IPS-20b (cell line): Measurements from ENCODE around the gene SHC1.
"Not testable (repeated sequence)": the region's sequence is repeated elsewhere in the genome, so short reads cannot be mapped to it uniquely, and the experiment has no call there.

Experiments
- H3K27ac ChIP-seq: one replicate; pipeline ENCODE4 v1.5.1; 2013; ENCODE audit warnings: low read length
- H3K27me3 ChIP-seq: 2 replicates; pipeline ENCODE4 v1.6.1; 2013; ENCODE audit warnings: mild to moderate bottlenecking, low read length, inconsistent platforms; ENCODE audit not compliant: insufficient read depth
- H3K36me3 ChIP-seq: 2 replicates; pipeline ENCODE4 v1.6.1; 2013; ENCODE audit warnings: low read depth, mild to moderate bottlenecking, inconsistent platforms, low read length, moderate library complexity; ENCODE audit not compliant: insufficient read depth
- H3K4me1 ChIP-seq: 2 replicates; pipeline ENCODE4 v1.6.1; 2013; ENCODE audit warnings: mild to moderate bottlenecking, control low read depth, inconsistent platforms, low read length, moderate library complexity; ENCODE audit not compliant: insufficient read depth
- H3K4me3 ChIP-seq: 2 replicates; pipeline ENCODE4 v1.5.1; 2013; ENCODE audit warnings: mild to moderate bottlenecking, low read length, inconsistent platforms
- H3K9ac ChIP-seq: 2 replicates; pipeline ENCODE4 v1.6.1; 2013; ENCODE audit warnings: low read depth, mild to moderate bottlenecking, inconsistent platforms, low read length, moderate library complexity
- H3K9me3 ChIP-seq: 2 replicates; pipeline ENCODE4 v1.6.1; 2013; ENCODE audit warnings: mild to moderate bottlenecking, low read depth, low read length, inconsistent platforms; ENCODE audit not compliant: insufficient read depth

Gene SHC1

DNA sequence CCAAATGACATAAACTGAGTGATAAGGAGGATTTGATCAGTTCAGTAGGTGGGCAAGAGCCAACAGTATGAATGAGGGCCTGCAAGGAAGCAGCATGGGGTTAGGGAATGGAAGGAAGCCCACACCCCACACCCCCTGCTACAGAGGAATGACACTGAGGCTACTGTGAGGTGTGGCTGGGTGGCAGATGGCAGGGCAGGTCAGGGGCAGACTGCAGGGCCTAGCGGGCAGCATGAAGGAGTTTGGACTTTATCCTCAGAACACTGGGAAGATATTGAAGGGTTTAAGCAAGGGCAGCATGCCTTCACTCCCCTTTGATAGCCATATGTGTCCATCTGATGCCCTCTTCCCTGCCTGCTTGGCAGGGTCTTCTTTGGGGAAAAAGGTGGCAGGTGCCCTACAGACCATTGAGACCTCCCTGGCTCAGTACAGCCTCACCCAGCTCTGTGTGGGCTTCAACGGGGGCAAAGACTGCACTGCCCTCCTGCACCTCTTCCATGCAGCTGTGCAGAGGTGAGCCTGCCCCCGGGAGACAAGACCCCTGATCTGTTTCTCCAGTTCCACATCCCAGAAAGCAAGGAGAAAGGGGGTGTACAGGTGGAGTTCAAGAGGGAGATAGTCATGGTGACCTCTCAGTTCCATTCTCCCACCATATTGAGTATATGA lies 18.8 kb upstream of the SHC1 start:
- Histone ChIP-seq H3K27ac (no peak overlapping the region), H3K36me3 (peaks cover 63% of the 10 kb centered on the region), H3K27me3 (no peaks in the 10 kb centered on the region), H3K9ac (no peak overlapping the region), H3K4me3 (no peak overlapping the region), H3K9me3 (no peaks in the 10 kb centered on the region), H3K4me1 (no peaks in the 10 kb centered on the region)

DNA sequence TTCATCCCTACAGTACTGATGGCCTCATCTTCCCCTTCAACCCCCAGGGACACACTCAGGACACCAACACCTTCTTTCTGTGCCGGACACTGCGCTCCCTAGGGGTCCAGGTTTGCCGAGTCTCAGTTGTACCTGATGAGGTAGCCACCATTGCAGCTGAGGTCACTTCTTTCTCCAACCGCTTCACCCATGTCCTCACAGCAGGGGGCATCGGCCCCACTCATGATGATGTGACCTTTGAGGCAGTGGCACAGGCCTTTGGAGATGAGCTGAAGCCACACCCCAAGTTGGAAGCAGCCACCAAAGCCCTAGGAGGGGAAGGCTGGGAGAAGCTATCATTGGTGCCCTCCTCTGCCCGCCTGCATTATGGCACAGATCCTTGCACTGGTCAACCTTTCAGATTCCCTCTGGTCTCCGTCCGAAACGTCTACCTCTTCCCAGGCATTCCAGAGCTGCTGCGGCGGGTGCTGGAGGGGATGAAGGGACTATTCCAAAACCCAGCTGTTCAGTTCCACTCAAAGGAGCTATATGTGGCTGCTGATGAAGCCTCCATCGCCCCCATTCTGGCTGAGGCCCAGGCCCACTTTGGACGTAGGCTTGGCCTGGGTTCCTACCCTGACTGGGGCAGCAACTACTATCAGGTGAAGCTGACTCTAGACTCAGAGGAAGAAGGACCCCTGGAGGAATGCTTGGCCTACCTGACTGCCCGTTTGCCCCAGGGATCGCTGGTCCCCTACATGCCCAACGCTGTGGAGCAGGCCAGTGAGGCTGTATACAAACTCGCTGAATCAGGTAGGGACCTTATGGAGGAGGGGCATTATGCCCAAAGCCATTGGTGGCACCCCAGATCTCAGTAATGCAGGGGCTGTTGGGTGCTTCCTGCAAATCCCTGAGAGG lies 17.8 kb upstream of the SHC1 start:
- no peaks in the 10 kb centered on the region for H3K9me3 ChIP-seq
- H3K36me3 ChIP-seq = peaks cover 63% of the 10 kb centered on the region
- H3K27ac ChIP-seq = no peak overlapping the region
- H3K27me3 ChIP-seq = no peaks in the 10 kb centered on the region
- no peak overlapping the region for H3K9ac ChIP-seq
- no peaks in the 10 kb centered on the region for H3K4me1 ChIP-seq
- no peak overlapping the region for H3K4me3 ChIP-seq

DNA sequence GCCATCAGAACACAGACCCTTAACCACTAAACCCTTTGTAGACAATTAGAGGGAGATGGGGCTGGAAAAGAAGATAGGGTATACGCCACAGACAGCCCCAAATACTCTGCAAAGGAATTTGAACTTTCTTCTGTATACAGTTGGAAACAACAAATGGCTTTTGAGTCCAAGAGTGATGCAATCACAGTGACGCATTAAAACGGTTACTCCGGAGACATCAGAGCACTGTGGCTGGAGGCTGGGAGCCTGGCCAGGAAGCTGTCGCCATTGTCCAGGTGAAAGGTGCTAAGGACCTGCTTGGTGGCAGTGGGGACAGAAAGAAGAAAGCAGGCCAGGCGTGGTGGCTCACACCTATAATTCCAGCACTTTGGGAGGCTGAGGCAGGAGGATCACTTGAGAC lies 16.8 kb upstream of the SHC1 start:
- no peak overlapping the region for H3K27ac ChIP-seq
- no peak overlapping the region for H3K9ac ChIP-seq
- H3K4me3 ChIP-seq = no peak overlapping the region
- peaks cover 4% of the 10 kb centered on the region; the same call in 1 of the 2 replicates for H3K4me1 ChIP-seq
- peaks cover 63% of the 10 kb centered on the region for H3K36me3 ChIP-seq
- H3K9me3 ChIP-seq = no peaks in the 10 kb centered on the region
- no peaks in the 10 kb centered on the region for H3K27me3 ChIP-seq

DNA sequence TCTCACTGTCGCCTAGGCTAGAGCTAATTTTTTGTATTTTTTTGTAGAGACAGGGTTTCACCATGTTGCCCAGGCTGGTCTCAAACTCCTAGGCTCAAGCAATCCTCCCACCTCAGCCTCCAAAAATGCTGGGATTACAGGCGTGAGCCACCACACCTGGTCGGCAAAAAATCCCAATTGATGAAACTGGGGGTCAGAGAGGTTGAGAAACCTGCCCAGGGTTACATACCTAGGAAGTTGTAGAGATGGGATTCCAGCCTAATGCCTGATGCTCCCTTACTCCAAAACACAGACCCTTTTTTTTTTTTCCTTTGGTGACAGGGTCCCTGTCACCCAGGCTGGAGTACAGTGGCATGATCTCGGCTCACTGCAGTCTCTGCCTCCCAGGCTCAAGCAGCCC lies 16.2 kb upstream of the SHC1 start:
- H3K9me3 ChIP-seq, H3K4me3 ChIP-seq, H3K9ac ChIP-seq, H3K4me1 ChIP-seq, H3K27ac ChIP-seq, H3K27me3 ChIP-seq: not testable (repeated sequence)
- peaks cover 62% of the 10 kb centered on the region for H3K36me3 ChIP-seq

DNA sequence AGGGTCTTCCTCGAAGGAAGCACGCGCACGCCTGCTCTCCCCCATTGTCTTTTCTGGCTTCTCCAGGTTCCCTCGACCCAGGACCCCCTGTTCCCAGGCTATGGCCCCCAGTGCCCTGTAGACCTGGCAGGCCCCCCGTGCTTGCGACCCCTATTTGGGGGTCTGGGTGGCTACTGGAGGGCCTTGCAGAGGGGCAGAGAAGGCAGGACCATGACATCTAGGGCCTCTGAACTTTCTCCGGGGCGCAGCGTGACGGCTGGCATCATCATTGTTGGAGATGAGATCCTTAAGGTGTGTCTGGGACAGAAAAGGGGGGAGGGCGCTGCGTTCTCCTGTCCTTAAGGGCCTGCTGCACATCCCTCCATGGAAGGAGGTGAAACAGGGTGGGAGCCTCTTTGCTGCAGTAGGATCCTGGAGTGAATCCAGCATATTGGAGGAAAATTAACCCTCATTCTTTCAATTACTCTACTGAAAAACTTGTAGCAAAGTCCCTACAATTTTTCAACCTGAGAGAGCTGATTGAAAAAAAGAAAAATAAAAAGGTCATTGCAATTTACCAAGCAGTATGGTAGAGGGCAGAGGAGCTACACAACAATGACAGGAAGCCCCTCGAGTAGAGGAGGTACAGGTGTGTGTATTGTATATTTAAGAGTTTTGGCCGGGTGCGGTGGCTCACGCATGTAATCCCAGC lies 13.4 kb upstream of the SHC1 start:
- H3K36me3 ChIP-seq = peaks cover 54% of the 10 kb centered on the region

DNA sequence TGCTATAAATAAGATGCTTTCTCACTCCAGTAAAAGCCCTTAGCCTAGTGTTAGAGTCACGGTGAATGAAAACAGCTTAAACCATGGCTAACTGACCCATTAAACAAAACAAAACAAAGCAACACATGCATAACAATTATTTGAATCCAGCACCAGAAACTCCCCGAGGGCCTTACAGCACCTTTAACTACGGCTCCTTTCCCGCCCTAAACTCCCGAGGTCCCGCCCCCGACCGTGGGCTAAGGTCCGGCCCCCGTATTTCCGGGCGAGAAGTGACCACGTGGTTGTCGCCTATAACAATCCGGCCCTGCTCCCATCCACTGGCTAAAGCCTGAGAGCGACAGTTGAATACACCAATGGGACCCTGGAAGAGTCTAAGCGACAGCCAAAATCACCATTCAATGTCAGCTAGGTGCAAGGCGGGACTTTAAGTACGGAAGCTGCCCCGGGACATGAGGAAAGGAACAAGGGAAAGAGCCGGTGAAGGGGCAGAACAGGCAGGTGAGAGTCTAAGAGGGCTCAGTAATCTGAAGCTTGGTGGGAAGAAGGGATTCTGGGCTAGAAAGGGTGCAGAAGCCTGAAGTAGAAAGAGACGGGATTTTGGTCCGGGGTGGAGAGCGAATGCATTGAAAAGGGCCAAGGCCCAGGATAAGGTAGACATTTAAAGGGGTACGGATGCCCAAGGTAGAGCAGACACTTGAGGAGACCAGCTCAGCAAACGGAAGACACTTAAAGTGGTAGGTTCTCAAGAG lies 12.5 kb upstream of the SHC1 start, which contains the start of gene FLAD1:
FLAD1 (plus strand) TSS at position 448 of the 752 bp plus-strand sequence. CDS start 351 bp downstream, outside the sequence.
- H3K27ac ChIP-seq = peak within 1 kb of the TSS; percentile 80
- peaks cover 6% of the 10 kb centered on the region; the same call in 1 of the 2 replicates for H3K4me1 ChIP-seq
- no peaks in the 10 kb centered on the region for H3K9me3 ChIP-seq
- H3K27me3 ChIP-seq = no peaks in the 10 kb centered on the region
- peak within 1 kb of the TSS; percentile 96 for H3K9ac ChIP-seq
- H3K4me3 ChIP-seq = peak within 1 kb of the TSS; percentile 91
- peaks cover 53% of the 10 kb centered on the region for H3K36me3 ChIP-seq

More for the DNA sequence above, 13.4 kb upstream of the SHC1 start:
- Histone ChIP-seq H3K27me3 (no peaks in the 10 kb centered on the region), H3K27ac (peak overlapping the region; percentile 62), H3K9ac (peak overlapping the region; percentile 96), H3K9me3 (no peaks in the 10 kb centered on the region), H3K4me3 (peak overlapping the region; percentile 91), H3K4me1 (peaks cover 6% of the 10 kb centered on the region; the same call in 1 of the 2 replicates)

DNA sequence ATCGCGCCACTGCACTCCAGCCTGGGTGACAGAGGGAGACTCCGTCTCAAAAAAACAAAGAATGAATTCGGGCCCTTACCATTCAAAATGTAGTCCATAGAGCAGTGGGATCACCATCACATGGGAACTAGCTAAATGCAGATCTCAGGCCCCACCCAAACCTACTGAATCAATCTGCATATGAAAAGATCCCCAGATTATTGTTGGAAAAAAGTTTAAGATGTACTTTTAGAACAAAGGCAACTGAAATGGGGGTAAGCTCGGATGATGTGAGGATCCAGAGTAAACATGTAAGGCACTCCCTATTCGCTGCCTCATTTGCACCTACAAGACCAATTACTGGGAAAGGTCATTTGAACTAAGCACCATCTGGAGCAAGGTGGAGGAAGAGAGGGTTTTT lies 11.8 kb upstream of the SHC1 start:
- peak overlapping the region; percentile 91 for H3K4me3 ChIP-seq
- peaks cover 6% of the 10 kb centered on the region; the same call in 1 of the 2 replicates for H3K4me1 ChIP-seq
- H3K27me3 ChIP-seq = no peaks in the 10 kb centered on the region
- H3K36me3 ChIP-seq = peaks cover 53% of the 10 kb centered on the region
- H3K9me3 ChIP-seq = no peaks in the 10 kb centered on the region
- peak overlapping the region; percentile 80 for H3K27ac ChIP-seq
- peak overlapping the region; percentile 96 for H3K9ac ChIP-seq

DNA sequence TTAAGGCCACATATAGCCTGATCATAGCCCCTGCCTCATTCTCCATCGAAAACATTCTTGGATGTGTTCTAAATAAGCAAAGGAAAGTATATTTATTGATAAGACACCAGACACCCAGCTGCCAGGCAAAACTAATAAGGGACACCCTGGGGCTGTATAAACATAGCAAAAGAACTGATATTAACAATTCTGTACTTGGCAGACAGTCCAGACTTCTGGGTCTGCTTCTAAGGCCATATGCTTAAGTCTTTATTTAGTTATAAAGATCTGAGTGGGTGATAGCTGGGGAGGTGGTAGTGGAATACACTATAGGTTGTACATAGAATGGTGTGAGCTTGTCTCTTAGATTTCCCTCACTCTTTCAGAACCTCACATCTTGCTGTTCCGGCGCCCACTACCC lies 7.8 kb upstream of the SHC1 start:
- Histone ChIP-seq H3K4me1 (peaks cover 11% of the 10 kb centered on the region; the same call in 1 of the 2 replicates), H3K27ac (no peak overlapping the region), H3K27me3 (no peaks in the 10 kb centered on the region), H3K9me3 (no peaks in the 10 kb centered on the region), H3K36me3 (peaks cover 34% of the 10 kb centered on the region), H3K4me3 (no peak overlapping the region), H3K9ac (no peak overlapping the region)

DNA sequence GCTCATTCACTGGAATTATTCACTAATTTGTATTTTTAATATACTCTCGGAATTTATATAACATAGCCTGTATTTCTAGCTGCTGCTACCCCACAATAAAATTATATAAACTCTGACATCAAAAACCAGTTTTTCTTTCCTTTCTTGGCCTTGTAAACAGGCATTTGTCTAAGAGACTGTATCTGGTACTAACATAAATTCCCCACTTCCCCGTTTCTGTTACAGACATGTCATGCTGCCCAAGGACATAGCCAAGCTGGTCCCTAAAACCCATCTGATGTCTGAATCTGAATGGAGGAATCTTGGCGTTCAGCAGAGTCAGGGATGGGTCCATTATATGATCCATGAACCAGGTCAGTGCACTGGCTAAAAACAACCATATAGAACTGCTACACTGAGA lies 7.2 kb upstream of the SHC1 start:
- Histone ChIP-seq H3K4me1 (peaks cover 15% of the 10 kb centered on the region; the same call in 1 of the 2 replicates), H3K36me3 (peaks cover 34% of the 10 kb centered on the region)
- H3K27ac ChIP-seq, H3K4me3 ChIP-seq, H3K9me3 ChIP-seq, H3K9ac ChIP-seq, H3K27me3 ChIP-seq: not testable (repeated sequence)

DNA sequence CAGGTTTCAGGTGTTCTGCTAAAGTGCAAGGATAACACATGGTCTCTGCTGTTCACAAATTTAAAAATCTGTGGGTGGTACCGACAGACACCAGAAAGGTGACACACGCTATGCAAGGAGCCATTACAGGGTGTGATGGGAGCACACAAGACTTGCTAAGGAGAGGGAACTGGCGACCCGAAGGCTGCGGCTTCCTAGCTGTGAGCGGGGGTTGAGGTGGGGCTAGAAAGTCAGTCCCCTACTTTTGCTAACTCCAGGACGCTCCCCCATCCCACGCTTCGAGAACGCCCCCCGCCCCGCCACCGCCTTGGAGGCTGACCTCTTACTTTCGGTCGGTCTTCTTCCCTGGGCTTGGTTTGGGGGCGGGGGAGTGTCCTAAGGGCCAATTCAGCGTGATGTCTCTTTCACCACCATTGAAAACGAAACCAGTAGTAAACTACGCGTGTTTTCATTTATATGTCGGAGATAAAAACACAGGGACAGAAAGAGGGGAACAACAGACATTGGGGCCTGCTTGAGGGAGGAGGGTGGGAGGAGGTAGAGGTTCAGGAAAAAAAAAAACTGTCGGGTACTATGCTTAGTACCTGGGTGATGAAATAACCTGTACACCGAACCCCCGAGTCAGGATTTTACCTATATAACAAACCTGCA lies 5.0 kb upstream of the SHC1 start:
- Histone ChIP-seq H3K4me3 (peak overlapping the region; percentile 93), H3K9me3 (no peaks in the 10 kb centered on the region), H3K27ac (peak overlapping the region; percentile 32), H3K27me3 (no peaks in the 10 kb centered on the region), H3K9ac (peak overlapping the region; percentile 93), H3K4me1 (peaks cover 21% of the 10 kb centered on the region), H3K36me3 (peaks cover 29% of the 10 kb centered on the region)
